GM19043 (cell line): Measurements from ENCODE around the gene PTGES3L.
"Not testable (repeated sequence)": the region's sequence is repeated elsewhere in the genome, so short reads cannot be mapped to it uniquely, and the experiment has no call there.

Experiments used
- ATAC-seq: cut with Tn5 transposase; IDR thresholded peaks from one replicate; pipeline ENCODE4 v1.9.1; 2021; ENCODE audit warnings: low read depth; ENCODE audit not compliant: unreplicated experiment

PTGES3L gene

DNA sequence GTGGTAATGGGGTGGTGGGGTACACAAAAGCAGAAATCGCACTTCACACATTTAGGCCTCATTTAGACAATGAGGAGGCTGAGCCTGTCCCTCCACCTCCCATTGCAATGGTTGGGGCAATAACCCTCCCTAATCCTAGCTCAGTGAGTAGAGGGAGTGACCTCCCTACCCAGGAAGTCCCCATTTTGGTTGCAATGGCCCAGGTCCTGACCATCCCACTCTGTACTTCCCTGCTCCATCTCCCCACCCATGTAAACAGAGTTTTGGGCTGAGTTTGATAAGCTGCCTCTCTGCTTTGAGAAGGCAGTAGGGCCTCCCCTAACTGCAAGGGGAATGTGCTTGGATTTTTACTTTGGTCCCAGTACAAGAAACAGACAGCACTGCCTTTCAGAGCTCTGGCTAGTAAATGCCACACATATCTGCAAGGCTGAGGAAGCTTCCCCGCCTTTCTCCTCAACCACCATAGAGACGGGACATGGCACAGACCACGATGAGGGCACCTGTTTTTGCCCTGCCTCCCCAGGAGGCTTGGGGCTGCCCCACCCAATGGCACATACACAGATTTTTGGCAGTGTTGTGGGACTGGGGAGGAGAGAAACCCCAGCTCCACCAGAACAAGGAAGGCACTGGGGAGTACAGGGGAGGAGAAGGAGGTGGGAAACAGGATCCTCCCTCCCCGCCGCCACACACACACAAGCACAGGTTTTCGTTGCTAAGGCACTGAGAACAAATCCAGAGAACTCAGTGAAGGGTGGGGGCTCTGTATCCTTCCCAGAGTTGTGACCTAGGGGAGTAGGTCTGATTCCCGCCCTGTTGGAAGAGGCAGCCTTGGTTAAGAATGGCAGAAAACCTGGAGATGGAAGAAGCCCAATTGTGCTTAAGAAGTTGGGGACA is 35.0 kb upstream of the PTGES3L start:
- no peak for ATAC-seq

- no peak for ATAC-seq
Measured at GRCh38 chr17:43014020-43014648, 34.3 kb upstream of the PTGES3L start.

GRCh38 chr17:43013296-43013695 is 33.4 kb upstream of the PTGES3L start:
- no peak for ATAC-seq

GRCh38 chr17:43011728-43012472 is 32.0 kb upstream of the PTGES3L start:
- ATAC-seq = no peak

GRCh38 chr17:43010667-43011308 is 30.9 kb upstream of the PTGES3L start:
- no peak for ATAC-seq

GRCh38 chr17:43006639-43007551 is 27.0 kb upstream of the PTGES3L start, which contains the start of gene IFI35:
Gene IFI35, plus strand, starts transcription at chr17:43006784. Its CDS starts 164 bp downstream, at chr17:43006948.
- no peak for ATAC-seq

DNA sequence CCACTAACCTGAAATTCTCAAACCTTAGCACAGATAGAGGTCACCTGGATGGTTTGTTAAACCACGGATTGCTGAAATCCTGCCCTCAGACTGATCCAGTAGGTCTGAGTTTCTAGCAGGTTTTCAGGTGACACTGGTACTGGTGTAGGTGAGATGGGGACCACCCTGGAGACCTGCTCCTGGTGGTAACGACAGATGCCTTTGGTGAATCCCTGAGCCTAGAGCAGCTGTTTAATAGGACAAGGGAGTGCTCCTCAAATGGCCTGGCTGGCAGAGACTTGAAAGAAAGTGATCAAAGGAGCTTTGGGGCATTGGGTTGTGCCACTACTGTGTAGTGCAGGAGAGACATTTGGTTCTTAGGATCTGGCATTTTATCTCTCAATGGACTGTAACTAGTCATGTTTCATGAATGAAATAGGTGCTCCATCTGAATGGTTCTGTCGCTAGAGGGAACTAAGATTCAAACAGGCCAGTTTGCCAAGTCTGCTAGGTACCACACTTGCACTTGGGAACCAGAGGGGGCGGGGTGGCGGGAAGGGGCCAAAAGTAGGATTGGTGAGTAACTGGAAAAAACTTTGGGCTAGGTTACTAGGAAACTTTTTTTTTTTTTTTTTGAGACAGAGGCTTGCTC is 23.8 kb upstream of the PTGES3L start:
- ATAC-seq = no peak

GRCh38 chr17:43000894-43001293 is 21.0 kb upstream of the PTGES3L start:
- not testable (repeated sequence) for ATAC-seq

DNA sequence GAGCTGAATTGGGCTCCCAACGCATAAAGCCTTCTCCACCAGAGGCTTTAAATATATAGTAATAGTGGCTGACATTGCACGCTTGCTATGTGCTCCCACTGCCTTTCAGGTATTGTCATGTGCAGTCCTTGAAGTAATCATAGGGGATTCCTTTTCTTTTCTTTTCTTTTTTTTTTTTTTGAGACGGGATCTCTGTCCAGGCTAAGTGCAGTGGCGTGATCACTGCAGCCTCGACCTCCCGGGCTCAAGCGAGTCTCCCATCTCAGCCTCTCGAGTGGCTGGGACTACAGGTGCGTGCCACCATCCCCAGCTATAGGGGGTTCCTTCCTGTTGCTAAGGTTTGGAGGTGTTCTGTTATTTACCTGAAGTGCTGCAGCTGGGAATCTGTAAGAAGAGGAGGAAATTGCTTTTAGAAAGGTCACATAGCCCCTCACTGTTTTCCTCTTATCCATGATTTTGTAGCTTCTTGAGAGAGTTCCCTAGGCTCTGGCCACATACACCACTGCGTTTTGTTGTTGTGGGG is 19.2 kb upstream of the PTGES3L start:
- ATAC-seq = no peak

DNA sequence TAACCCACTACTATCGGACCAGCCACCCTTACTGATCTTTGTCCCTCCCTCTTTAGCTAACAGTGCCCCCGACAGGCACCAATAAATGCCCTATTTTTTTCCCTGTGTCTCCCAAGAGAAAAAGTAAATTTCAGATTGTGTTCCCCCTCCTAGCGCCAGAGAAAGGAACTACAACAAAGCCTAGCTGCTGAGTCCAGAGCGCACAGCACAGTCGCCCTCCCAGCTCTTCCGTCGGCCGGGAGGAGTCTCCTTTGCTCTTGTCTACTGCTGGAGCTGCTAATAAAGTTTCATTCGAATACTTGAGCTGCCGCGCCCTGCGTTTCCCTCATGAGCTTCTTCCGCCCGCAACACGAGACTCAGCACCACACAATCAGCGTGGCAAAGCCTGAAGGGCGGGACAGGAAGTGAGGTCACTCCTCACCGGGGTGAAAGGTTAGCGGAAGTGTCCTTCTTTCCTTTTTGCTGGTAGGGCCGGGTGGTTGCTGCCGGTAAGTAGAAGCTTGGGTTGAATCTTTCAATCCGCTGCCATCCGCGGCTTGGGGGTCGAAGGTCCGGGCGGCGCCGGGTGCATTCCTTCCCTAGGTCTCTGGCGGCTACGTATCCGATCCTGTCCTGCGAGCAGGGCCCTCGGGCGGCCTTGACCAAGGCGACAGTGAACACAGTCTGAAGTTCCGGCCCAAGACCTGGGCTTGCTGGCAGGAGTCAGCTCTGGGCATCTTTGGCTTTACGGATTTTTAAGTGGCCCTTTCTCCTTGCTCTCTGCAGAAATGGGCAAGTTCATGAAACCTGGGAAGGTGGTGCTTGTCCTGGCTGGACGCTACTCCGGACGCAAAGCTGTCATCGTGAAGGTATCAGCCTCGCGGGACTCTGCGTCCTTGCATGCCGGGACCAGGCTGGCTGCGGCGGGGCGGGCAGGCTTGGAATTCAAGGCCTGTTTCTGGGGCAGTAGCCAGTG is 18.4 kb upstream of the PTGES3L start, which contains the start of gene RPL27:
RPL27 (plus strand) TSS at position 436 of the 955 bp plus-strand sequence; CDS start at position 768, 332 bp downstream.
- peak; percentile 91 for ATAC-seq

DNA sequence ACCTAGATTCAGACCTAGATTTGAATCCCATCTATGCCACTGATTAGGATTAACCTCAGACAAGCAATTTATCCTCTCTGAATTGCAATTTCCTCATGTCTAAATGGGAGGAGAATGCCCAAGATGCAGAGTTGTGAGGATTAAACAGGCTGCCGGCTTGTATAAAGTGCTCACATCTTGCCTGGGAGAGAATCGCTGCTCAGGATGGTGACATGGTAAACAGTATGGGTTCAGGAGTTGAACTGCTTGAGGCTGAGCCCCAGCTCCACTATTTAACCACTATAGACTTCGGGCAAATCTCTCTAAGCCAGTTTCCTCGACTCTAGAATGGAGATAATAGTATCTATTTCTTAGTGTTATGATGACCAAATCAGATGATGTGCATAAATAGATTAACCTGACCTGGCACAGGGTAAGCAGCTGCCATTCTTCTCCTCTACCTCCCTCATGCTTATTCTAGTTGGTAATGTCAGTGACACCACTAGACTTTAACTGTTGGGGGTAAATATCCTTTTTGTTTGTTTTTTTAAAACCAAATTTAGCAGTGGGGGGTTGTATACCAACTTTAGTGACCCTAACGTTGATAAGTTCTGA is 17.6 kb upstream of the PTGES3L start:
- ATAC-seq = no peak

GRCh38 chr17:42993913-42994312 is 14.0 kb upstream of the PTGES3L start:
- ATAC-seq = not testable (repeated sequence)

GRCh38 chr17:42992872-42993271 is 13.0 kb upstream of the PTGES3L start:
- ATAC-seq = no peak

- ATAC-seq = no peak
Measured at GRCh38 chr17:42991471-42991870, 11.6 kb upstream of the PTGES3L start.

GRCh38 chr17:42989726-42990652 is 10.1 kb upstream of the PTGES3L start:
- ATAC-seq = no peak

- no peak for ATAC-seq
Measured at GRCh38 chr17:42989141-42989540, 9.3 kb upstream of the PTGES3L start.
